AG09319 (cell line): ENCODE results near the gene PCDHGA5.

ENCODE experiments used
- DNase-seq: peaks from one replicate; pipeline ENCODE4 v3.0.0-alpha.2; 2010; ENCODE audit warnings: low read depth; ENCODE audit errors: extremely low read depth
- TF ChIP-seq, protein P1 (sequence below): IDR thresholded peaks from 2 replicates; pipeline ENCODE4 v1.5.1; 2011; ENCODE audit warnings: low read depth, mild to moderate bottlenecking, inconsistent platforms, low read length, moderate library complexity

Gene PCDHGA5

DNA sequence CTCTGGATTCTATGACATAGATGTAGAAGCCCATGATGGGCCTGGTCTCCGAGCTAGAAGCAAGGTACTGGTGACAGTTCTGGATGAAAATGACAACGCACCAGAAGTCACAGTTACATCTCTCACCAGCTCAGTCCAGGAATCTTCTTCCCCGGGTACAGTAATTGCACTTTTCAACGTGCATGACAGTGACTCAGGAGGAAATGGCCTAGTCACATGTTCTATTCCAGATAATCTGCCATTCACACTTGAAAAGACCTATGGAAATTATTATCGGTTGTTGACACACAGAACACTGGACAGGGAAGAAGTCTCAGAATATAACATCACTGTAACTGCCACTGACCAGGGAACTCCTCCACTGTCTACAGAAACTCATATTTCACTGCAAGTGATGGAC, 7.8 kb upstream of the PCDHGA5 start:
- DNase-seq: no peak
- TF ChIP-seq, protein P1, sequence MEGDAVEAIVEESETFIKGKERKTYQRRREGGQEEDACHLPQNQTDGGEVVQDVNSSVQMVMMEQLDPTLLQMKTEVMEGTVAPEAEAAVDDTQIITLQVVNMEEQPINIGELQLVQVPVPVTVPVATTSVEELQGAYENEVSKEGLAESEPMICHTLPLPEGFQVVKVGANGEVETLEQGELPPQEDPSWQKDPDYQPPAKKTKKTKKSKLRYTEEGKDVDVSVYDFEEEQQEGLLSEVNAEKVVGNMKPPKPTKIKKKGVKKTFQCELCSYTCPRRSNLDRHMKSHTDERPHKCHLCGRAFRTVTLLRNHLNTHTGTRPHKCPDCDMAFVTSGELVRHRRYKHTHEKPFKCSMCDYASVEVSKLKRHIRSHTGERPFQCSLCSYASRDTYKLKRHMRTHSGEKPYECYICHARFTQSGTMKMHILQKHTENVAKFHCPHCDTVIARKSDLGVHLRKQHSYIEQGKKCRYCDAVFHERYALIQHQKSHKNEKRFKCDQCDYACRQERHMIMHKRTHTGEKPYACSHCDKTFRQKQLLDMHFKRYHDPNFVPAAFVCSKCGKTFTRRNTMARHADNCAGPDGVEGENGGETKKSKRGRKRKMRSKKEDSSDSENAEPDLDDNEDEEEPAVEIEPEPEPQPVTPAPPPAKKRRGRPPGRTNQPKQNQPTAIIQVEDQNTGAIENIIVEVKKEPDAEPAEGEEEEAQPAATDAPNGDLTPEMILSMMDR: no peak

DNA sequence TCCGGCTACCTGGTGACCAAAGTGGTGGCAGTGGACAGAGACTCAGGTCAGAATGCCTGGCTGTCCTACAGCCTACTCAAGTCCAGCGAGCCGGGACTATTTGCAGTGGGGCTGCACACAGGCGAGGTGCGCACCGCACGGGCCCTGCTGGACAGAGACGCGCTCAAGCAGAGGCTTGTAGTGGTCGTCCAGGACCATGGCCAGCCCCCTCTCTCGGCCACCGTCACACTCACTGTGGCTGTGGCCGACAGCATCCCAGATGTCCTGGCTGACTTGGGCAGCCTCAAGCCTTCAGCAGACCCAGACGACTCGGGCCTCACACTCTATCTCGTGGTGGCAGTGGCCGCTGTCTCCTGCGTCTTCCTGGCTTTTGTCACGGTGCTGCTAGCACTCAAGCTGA, 7.0 kb upstream of the PCDHGA5 start:
- TF ChIP-seq, protein P1: no peak

GRCh38 chr5:141359790-141360426, 4.1 kb upstream of the PCDHGA5 start, which contains the start of gene PCDHGB2:
Gene PCDHGB2, plus strand, starts transcription at chr5:141359994. Its CDS starts 142 bp downstream, at chr5:141360136.
- no peak for DNase-seq

More for the DNA sequence above, 7.0 kb upstream of the PCDHGA5 start:
- DNase-seq: no peak

DNA sequence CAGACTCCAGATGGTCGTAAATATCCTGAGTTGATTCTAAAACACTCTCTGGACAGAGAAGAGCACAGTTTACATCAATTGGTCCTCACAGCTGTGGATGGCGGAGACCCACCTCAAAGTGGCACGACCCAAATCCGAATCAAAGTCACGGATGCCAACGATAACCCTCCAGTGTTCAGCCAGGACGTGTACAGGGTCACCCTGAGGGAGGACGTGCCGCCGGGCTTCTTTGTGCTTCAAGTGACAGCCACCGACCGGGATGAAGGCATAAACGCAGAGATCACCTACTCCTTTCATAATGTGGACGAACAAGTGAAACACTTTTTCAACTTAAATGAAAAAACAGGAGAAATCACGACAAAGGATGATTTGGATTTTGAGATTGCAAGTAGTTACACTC, 3.3 kb upstream of the PCDHGA5 start:
- DNase-seq: no peak
- TF ChIP-seq, protein P1: no peak

More at GRCh38 chr5:141359790-141360426, 4.1 kb upstream of the PCDHGA5 start, which contains the start of gene PCDHGB2:
- TF ChIP-seq, protein P1: peak; percentile 29

- no peak for DNase-seq
- TF ChIP-seq, protein P1: no peak
These were observed 1.2 kb upstream of the PCDHGA5 start for GRCh38 chr5:141362719-141363118.

DNA sequence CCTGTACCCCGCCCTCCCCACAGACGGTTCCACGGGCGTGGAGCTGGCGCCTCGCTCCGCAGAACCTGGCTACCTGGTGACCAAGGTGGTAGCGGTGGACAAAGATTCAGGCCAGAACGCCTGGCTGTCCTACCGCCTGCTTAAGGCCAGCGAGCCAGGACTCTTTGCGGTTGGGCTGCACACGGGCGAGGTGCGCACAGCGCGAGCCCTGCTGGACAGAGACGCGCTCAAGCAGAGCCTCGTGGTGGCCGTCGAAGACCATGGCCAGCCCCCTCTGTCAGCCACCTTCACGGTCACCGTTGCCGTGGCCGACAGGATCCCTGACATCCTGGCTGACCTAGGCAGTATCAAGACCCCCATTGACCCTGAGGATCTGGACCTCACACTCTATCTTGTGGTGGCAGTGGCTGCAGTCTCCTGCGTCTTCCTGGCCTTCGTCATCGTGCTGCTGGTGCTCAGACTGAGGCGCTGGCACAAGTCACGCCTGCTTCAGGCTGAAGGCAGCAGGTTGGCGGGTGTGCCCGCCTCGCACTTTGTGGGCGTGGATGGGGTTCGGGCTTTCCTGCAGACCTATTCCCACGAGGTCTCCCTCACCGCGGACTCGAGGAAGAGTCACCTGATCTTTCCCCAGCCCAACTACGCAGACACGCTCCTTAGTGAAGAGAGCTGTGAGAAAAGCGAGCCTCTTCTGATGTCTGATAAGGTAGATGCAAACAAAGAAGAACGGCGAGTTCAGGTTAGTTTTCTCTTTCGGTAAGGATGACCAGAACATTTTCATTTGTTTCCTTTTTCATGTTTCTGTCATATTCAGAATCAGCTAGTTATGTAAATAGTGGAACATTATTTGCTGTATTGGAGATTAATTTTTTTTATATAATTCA, 2.3 kb downstream of the PCDHGA5 start:
- no peak for DNase-seq
- TF ChIP-seq, protein P1: no peak
